HEK293 (cell line): ENCODE measurements around the gene PHACTR2.

Experiments used
- CTCF ChIA-PET: fragments of 350-600 bp; formaldehyde crosslinking; extraction: SDS; loops from one replicate; lab custom pipeline; 2021; ENCODE audit warnings: antibody characterized with exemption; lab: Yijun Ruan, JAX
- POLR2A ChIA-PET: fragments of 300-600 bp; formaldehyde crosslinking; extraction: SDS; loops from one replicate; lab custom pipeline; 2020; ENCODE audit warnings: antibody characterized with exemption, inconsistent platforms; lab: Yijun Ruan, JAX
- H3K27ac ChIP-seq: fragments of 200-500 bp; sonication (Bioruptor generic); 2 replicates; pipeline ENCODE4 v1.5.1; 2014; ENCODE audit warnings: low read depth, low read length, control low read depth, inconsistent platforms; ENCODE audit errors: extremely low read depth
- H3K36me3 ChIP-seq, 2 experiments: fragments of 200-500 bp in 1 of 2; sonication (Bioruptor generic) in 1 of 2; 1 replicate in 1 of 2; 2 replicates in 1 of 2; pipeline ENCODE4 v1.5.1; 2014 to 2017; ENCODE audit warnings: inconsistent platforms in 2 of 2, low read length in 2 of 2; ENCODE audit not compliant: control insufficient read depth in 2 of 2, insufficient read depth in 1 of 2
- H3K4me1 ChIP-seq: fragments of 200-500 bp; sonication (Bioruptor generic); 2 replicates; pipeline ENCODE4 v1.5.1; 2014; ENCODE audit warnings: mild to moderate bottlenecking, low read length, inconsistent platforms; ENCODE audit not compliant: control insufficient read depth, insufficient read depth
- H3K4me3 ChIP-seq: 2 replicates; pipeline ENCODE4 v1.5.1; 2011; ENCODE audit warnings: low read depth, mild to moderate bottlenecking, control low read depth, low read length, moderate library complexity
- H3K9me3 ChIP-seq: fragments of 200-500 bp; sonication (Bioruptor generic); 2 replicates; pipeline ENCODE4 v1.5.1; 2014; ENCODE audit warnings: low read depth, low read length, inconsistent platforms; ENCODE audit not compliant: control insufficient read depth, insufficient read depth
- ATF2 ChIP-seq: fragments of 450-650 bp; formaldehyde crosslinking; IDR thresholded peaks from 2 replicates; pipeline ENCODE4 v1.5.1; 2016; ENCODE audit warnings: missing biosample characterization, missing genetic modification characterization, low read depth
- ELK4 ChIP-seq: IDR thresholded peaks from 2 replicates; pipeline ENCODE4 v1.6.1; 2011; ENCODE audit warnings: mild to moderate bottlenecking, low read depth, low read length, borderline replicate concordance
- GLI2 ChIP-seq: fragments of 450-650 bp; formaldehyde crosslinking; IDR thresholded peaks from 2 replicates; pipeline ENCODE4; 2017; ENCODE audit warnings: missing biosample characterization, missing genetic modification characterization, low read depth, borderline replicate concordance
- GLIS2 ChIP-seq: fragments of 450-650 bp; formaldehyde crosslinking; IDR thresholded peaks from 2 replicates; pipeline ENCODE4 v1.5.1; 2016; ENCODE audit warnings: missing biosample characterization, missing genetic modification characterization
- KLF9 ChIP-seq: fragments of 450-650 bp; formaldehyde crosslinking; IDR thresholded peaks from 2 replicates; pipeline ENCODE4 v1.5.1; 2016; ENCODE audit warnings: missing biosample characterization, missing genetic modification characterization, low read depth
- PRDM6 ChIP-seq: fragments of 450-650 bp; formaldehyde crosslinking; IDR thresholded peaks from 2 replicates; pipeline ENCODE4 v1.5.1; 2017; ENCODE audit warnings: missing biosample characterization, missing genetic modification characterization
- REPIN1 ChIP-seq: fragments of 450-650 bp; formaldehyde crosslinking; IDR thresholded peaks from 2 replicates; pipeline ENCODE4 v1.5.1; 2017; ENCODE audit warnings: missing biosample characterization, missing genetic modification characterization, low read depth
- SCRT2 ChIP-seq: fragments of 450-650 bp; formaldehyde crosslinking; IDR thresholded peaks from 2 replicates; pipeline ENCODE4 v1.5.1; 2016; ENCODE audit warnings: missing biosample characterization, missing genetic modification characterization
- WT1 ChIP-seq: fragments of 450-650 bp; formaldehyde crosslinking; IDR thresholded peaks from 2 replicates; pipeline ENCODE4 v1.5.1; 2016; ENCODE audit warnings: missing biosample characterization, missing genetic modification characterization
- ZBTB20 ChIP-seq: fragments of 450-650 bp; formaldehyde crosslinking; IDR thresholded peaks from 2 replicates; pipeline ENCODE4 v1.5.1; 2016; ENCODE audit warnings: missing biosample characterization, missing genetic modification characterization
- ZBTB26 ChIP-seq: fragments of 450-650 bp; formaldehyde crosslinking; optimal IDR thresholded peaks from 2 replicates; pipeline ENCODE3; 2016; ENCODE audit warnings: missing biosample characterization, mild to moderate bottlenecking, missing genetic modification characterization
- ZBTB6 ChIP-seq: fragments of 450-650 bp; formaldehyde crosslinking; IDR thresholded peaks from 2 replicates; pipeline ENCODE4 v1.5.1; 2017; ENCODE audit warnings: missing biosample characterization, missing genetic modification characterization
- ZIC2 ChIP-seq: fragments of 450-650 bp; formaldehyde crosslinking; IDR thresholded peaks from 2 replicates; pipeline ENCODE4 v1.5.1; 2016; ENCODE audit warnings: missing biosample characterization, missing genetic modification characterization
- ZNF2 ChIP-seq: fragments of 450-650 bp; formaldehyde crosslinking; IDR thresholded peaks from 2 replicates; pipeline ENCODE4 v1.5.1; 2016; ENCODE audit warnings: missing biosample characterization, missing genetic modification characterization
- ZNF23 ChIP-seq: fragments of 450-650 bp; formaldehyde crosslinking; IDR thresholded peaks from 2 replicates; pipeline ENCODE4 v1.5.1; 2016; ENCODE audit warnings: missing biosample characterization, missing genetic modification characterization, borderline replicate concordance
- ZNF248 ChIP-seq: fragments of 450-650 bp; formaldehyde crosslinking; IDR thresholded peaks from 2 replicates; pipeline ENCODE4 v1.5.1; 2017; ENCODE audit warnings: missing biosample characterization, missing genetic modification characterization
- ZNF26 ChIP-seq: fragments of 450-650 bp; formaldehyde crosslinking; IDR thresholded peaks from 2 replicates; pipeline ENCODE4 v1.5.1; 2016; ENCODE audit warnings: missing biosample characterization, missing genetic modification characterization
- ZNF311 ChIP-seq: fragments of 450-650 bp; formaldehyde crosslinking; IDR thresholded peaks from 2 replicates; pipeline ENCODE4 v1.5.1; 2017; ENCODE audit warnings: missing biosample characterization, missing genetic modification characterization, borderline replicate concordance
- ZNF404 ChIP-seq: fragments of 450-650 bp; formaldehyde crosslinking; IDR thresholded peaks from 2 replicates; pipeline ENCODE4 v1.5.1; 2017; ENCODE audit warnings: missing biosample characterization, missing genetic modification characterization
- ZNF610 ChIP-seq: fragments of 450-650 bp; formaldehyde crosslinking; IDR thresholded peaks from 2 replicates; pipeline ENCODE4 v1.5.1; 2016; ENCODE audit warnings: missing biosample characterization, missing genetic modification characterization, borderline replicate concordance
- ZNF639 ChIP-seq: fragments of 450-650 bp; formaldehyde crosslinking; IDR thresholded peaks from 2 replicates; pipeline ENCODE4 v1.5.1; 2016; ENCODE audit warnings: missing biosample characterization, missing genetic modification characterization
- ZNF664 ChIP-seq: fragments of 450-650 bp; formaldehyde crosslinking; IDR thresholded peaks from 2 replicates; pipeline ENCODE4 v1.5.1; 2016; ENCODE audit warnings: missing biosample characterization, missing genetic modification characterization
- ZNF670 ChIP-seq: fragments of 450-650 bp; formaldehyde crosslinking; IDR thresholded peaks from 2 replicates; pipeline ENCODE4 v1.5.1; 2016; ENCODE audit warnings: missing biosample characterization, missing genetic modification characterization, low read depth

PHACTR2 gene

GRCh38 chr6:143673669-143674068 lies 4.1 kb upstream of the PHACTR2 start (continued):
- no peak for TF ChIP-seq ELK4
- TF ChIP-seq SCRT2 (tag by site-specific recombination) = 0 out of 2 replicates have a peak, but pooled peaks have one; percentile 10
- no peak for TF ChIP-seq ZNF404 (tag by site-specific recombination)
- TF ChIP-seq ZBTB20 (tag by site-specific recombination) = no peak
- no peak for TF ChIP-seq ZNF23 (tag by site-specific recombination)
- TF ChIP-seq REPIN1 (tag by site-specific recombination) = no peak
- TF ChIP-seq WT1 (tag by site-specific recombination) = no peak
- no peak for TF ChIP-seq ZNF670 (tag by site-specific recombination)
- TF ChIP-seq ZNF2 (tag by site-specific recombination) = no peak
- no peak for TF ChIP-seq KLF9
- TF ChIP-seq ZBTB26 = no peak

- TF ChIP-seq ZBTB6 (tag by site-specific recombination) (no peak), ZNF664 (no peak), KLF9 (no peak), ATF2 (tag by site-specific recombination) (no peak), PRDM6 (tag by site-specific recombination) (no peak), GLI2 (tag by site-specific recombination) (no peak), ZNF248 (tag by site-specific recombination) (no peak), ZNF639 (tag by site-specific recombination) (no peak), ZNF610 (tag by site-specific recombination) (no peak), GLIS2 (no peak), ZIC2 (tag by site-specific recombination) (no peak), ZNF311 (tag by site-specific recombination) (no peak), ZNF26 (tag by site-specific recombination) (no peak)
- ChIA-PET POLR2A (interaction anchor here (1.4 kb wide), 1 partner anchor 10 kb away, joined by 3 read pairs; no protein-coding TSS in a partner anchor), CTCF (interaction anchor here (0.6 to 1.1 kb wide), 3 partner anchors 41 to 543 kb away, joined by 3 read pairs; no protein-coding TSS in a partner anchor)
- Histone ChIP-seq H3K4me1 (peaks cover 25% of the 10 kb centered on the region; the same call in 1 of the 2 replicates), H3K36me3 (no peaks in the 10 kb centered on the region), H3K9me3 (no peaks in the 10 kb centered on the region), H3K4me3 (no peak overlapping the region), H3K27ac (no peak overlapping the region)
Observed at GRCh38 chr6:143674483-143675381, 3.0 kb upstream of the PHACTR2 start.
